Kidney epithelial cell (primary cell): ENCODE data around the gene FAM204A. TPM values are rescaled to one million over a fixed set of nuclear protein-coding genes. Genes with fewer than 3 reads are reported as not detected.

Source experiments
- DNase-seq: peaks from one replicate; pipeline ENCODE4 v3.0.0-alpha.2; 2010; ENCODE audit warnings: low read depth
- H3K27me3 ChIP-seq: 2 replicates; pipeline ENCODE4 v1.6.0; 2011; ENCODE audit warnings: low read length; ENCODE audit not compliant: control insufficient read depth, insufficient read depth
- H3K36me3 ChIP-seq: 2 replicates; pipeline ENCODE4 v1.5.1; 2011; ENCODE audit warnings: low read length; ENCODE audit not compliant: control insufficient read depth, insufficient read depth
- H3K4me3 ChIP-seq: 2 replicates; pipeline ENCODE4 v1.5.1; 2011; ENCODE audit warnings: low read depth, mild to moderate bottlenecking, control low read depth, low read length
- CTCF ChIP-seq: IDR thresholded peaks from 2 replicates; pipeline ENCODE4 v1.5.1; 2011; ENCODE audit warnings: mild to moderate bottlenecking, moderate library complexity, low read length, control low read depth, inconsistent platforms; ENCODE audit not compliant: insufficient read depth, poor library complexity, severe bottlenecking
- total RNA-seq: library from RNA; depleted of rRNA; stranded (reverse); fragments of >200 nt; gene quantifications from 2 replicates; pipeline ENCODE4 v1.2.3, GENCODE V29; 2015

Gene FAM204A
- total RNA-seq, 1 donor from 2014 or later = 77.2 TPM

- TF ChIP-seq CTCF = no peak
- H3K4me3 ChIP-seq = no peak overlapping the region
- peaks cover 2% of the 10 kb centered on the region for H3K27me3 ChIP-seq
- H3K36me3 ChIP-seq = no peaks in the 10 kb centered on the region
- no peak for DNase-seq
These were observed 90.3 kb downstream of the FAM204A start for GRCh38 chr10:118251791-118252190.

GRCh38 chr10:118249714-118250113 is 92.4 kb downstream of the FAM204A start:
- no peak for TF ChIP-seq CTCF
- no peak for DNase-seq
- Histone ChIP-seq H3K4me3 (no peak overlapping the region), H3K36me3 (no peaks in the 10 kb centered on the region), H3K27me3 (peaks cover 3% of the 10 kb centered on the region)
